ENCODE data around the gene NPDC1. TPM values are rescaled to one million over a fixed set of nuclear protein-coding genes. Genes with fewer than 3 reads are reported as not detected.

Gene NPDC1
- total RNA-seq, 1 donor from 2014 or later, result 260 TPM

DNA sequence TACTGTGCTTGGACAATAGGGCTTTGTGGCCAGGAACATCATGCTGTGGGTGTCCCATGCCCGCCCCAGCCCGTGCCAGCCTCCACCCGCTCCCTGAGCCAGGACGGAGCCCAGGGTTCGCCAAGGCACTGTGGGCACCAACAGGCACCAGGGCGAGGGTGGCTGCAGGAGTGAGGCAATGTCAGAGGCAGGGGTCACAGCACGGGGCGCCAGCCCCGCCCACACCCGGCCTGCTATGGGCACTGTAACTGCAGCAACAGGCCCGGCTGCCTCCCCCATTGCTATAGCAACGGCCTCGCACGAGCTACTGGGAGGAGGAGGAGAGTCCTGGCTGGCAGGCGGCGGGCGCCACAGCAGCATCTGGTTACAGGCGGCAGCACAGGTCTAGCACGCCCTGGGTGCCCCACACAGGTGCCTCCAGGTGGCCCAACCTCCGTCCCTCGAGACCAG is 20.4 kb downstream of the NPDC1 start:
- Mint-ChIP-seq H3K4me1 (ENCODE audit: low read depth, unreplicated experiment) (peaks cover 2% of the 10 kb centered on the region), H3K9me3 (ENCODE audit: unreplicated experiment) (peaks cover 4% of the 10 kb centered on the region), H3K27me3 (ENCODE audit: unreplicated experiment) (peaks cover 10% of the 10 kb centered on the region), H3K27ac (ENCODE audit: unreplicated experiment) (no peak overlapping the region), H3K4me3 (ENCODE audit: unreplicated experiment) (no peak overlapping the region), H3K36me3 (ENCODE audit: unreplicated experiment) (no peaks in the 10 kb centered on the region)
- DNase-seq, result no peak
- TF ChIP-seq, protein P1, sequence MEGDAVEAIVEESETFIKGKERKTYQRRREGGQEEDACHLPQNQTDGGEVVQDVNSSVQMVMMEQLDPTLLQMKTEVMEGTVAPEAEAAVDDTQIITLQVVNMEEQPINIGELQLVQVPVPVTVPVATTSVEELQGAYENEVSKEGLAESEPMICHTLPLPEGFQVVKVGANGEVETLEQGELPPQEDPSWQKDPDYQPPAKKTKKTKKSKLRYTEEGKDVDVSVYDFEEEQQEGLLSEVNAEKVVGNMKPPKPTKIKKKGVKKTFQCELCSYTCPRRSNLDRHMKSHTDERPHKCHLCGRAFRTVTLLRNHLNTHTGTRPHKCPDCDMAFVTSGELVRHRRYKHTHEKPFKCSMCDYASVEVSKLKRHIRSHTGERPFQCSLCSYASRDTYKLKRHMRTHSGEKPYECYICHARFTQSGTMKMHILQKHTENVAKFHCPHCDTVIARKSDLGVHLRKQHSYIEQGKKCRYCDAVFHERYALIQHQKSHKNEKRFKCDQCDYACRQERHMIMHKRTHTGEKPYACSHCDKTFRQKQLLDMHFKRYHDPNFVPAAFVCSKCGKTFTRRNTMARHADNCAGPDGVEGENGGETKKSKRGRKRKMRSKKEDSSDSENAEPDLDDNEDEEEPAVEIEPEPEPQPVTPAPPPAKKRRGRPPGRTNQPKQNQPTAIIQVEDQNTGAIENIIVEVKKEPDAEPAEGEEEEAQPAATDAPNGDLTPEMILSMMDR (IDR thresholded peaks at IDR 0.05; ENCODE audit: partially characterized antibody, unreplicated experiment), result no peak

DNA sequence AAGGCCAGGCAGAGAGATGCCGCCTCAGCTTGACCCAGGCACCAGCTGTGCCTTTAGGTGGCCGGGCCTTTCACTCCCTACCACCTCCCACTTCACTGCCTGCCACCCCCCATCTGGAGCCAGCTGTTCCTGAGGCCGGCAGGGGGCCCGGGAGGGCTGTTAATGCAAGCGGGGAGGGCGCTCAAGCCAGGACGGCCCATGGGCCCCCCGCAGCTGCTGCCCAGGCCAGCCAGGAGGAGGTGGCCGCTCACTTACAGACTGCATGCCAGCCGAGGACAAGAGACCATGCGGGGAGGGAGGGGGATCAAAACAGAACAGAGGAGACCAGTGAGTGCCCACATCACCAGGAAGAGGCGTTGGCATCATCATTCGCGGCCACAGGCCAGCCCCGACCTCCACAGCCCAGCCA is 22.4 kb downstream of the NPDC1 start:
- H3K9me3 Mint-ChIP-seq (ENCODE audit: unreplicated experiment), result peaks cover 4% of the 10 kb centered on the region
- peaks cover 4% of the 10 kb centered on the region for H3K27me3 Mint-ChIP-seq (ENCODE audit: unreplicated experiment)
- no peak for DNase-seq
- TF ChIP-seq, protein P1 (IDR thresholded peaks at IDR 0.05; ENCODE audit: partially characterized antibody, unreplicated experiment), result no peak
- H3K27ac Mint-ChIP-seq (ENCODE audit: unreplicated experiment), result no peak overlapping the region
- peaks cover 2% of the 10 kb centered on the region for H3K4me1 Mint-ChIP-seq (ENCODE audit: low read depth, unreplicated experiment)
- no peak overlapping the region for H3K4me3 Mint-ChIP-seq (ENCODE audit: unreplicated experiment)
- H3K36me3 Mint-ChIP-seq (ENCODE audit: unreplicated experiment), result no peaks in the 10 kb centered on the region

DNA sequence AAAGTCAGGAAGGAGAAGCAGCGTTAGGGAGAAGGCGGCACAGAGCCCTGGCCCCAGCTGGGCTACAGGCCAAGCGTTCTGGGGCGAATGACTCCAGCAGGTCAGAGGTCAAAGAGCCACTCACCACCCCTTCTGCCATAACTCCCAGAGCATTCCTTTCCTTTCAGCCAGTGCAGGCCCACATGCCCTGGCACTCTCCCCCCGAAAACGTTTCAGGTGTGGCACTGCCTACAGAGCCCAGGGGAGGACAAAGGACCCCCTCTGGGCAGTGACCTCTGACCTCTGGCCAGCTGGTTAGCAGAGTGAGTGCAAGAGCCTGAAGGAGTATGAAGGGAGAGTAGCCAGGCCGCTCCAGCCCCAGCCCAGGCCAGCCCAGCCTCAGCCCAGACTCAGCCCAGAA is 22.8 kb downstream of the NPDC1 start:
- DNase-seq, result no peak
- Mint-ChIP-seq H3K9me3 (ENCODE audit: unreplicated experiment) (peaks cover 4% of the 10 kb centered on the region), H3K27me3 (ENCODE audit: unreplicated experiment) (peaks cover 4% of the 10 kb centered on the region), H3K36me3 (ENCODE audit: unreplicated experiment) (no peaks in the 10 kb centered on the region), H3K27ac (ENCODE audit: unreplicated experiment) (no peak overlapping the region), H3K4me3 (ENCODE audit: unreplicated experiment) (peak overlapping the region; percentile 38), H3K4me1 (ENCODE audit: low read depth, unreplicated experiment) (peaks cover 2% of the 10 kb centered on the region)
- TF ChIP-seq, protein P1 (IDR thresholded peaks at IDR 0.05; ENCODE audit: partially characterized antibody, unreplicated experiment), result no peak

DNA sequence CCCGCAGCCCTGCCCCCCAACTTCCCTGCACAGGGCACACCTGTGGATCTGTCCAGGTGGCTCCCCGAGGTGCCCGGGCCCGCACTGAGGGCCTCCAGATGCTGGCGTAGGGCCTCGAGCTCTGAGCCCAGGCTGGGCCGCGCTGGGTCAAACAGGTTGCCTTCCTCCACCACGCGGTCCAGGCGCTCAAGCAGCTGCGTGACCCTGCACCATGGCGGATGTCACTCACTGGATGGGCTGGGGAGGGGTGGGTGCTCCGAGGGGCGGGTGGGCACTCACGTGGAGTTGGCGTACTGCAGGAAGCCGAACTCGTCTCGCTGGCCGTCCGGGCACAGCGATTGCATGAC is 23.3 kb downstream of the NPDC1 start:
- no peak overlapping the region for H3K4me3 Mint-ChIP-seq (ENCODE audit: unreplicated experiment)
- H3K27me3 Mint-ChIP-seq (ENCODE audit: unreplicated experiment), result peaks cover 4% of the 10 kb centered on the region
- TF ChIP-seq, protein P1 (IDR thresholded peaks at IDR 0.05; ENCODE audit: partially characterized antibody, unreplicated experiment), result no peak
- no peak overlapping the region for H3K27ac Mint-ChIP-seq (ENCODE audit: unreplicated experiment)
- no peak for DNase-seq
- peaks cover 4% of the 10 kb centered on the region for H3K9me3 Mint-ChIP-seq (ENCODE audit: unreplicated experiment)
- H3K36me3 Mint-ChIP-seq (ENCODE audit: unreplicated experiment), result no peaks in the 10 kb centered on the region
- H3K4me1 Mint-ChIP-seq (ENCODE audit: low read depth, unreplicated experiment), result peaks cover 2% of the 10 kb centered on the region

DNA sequence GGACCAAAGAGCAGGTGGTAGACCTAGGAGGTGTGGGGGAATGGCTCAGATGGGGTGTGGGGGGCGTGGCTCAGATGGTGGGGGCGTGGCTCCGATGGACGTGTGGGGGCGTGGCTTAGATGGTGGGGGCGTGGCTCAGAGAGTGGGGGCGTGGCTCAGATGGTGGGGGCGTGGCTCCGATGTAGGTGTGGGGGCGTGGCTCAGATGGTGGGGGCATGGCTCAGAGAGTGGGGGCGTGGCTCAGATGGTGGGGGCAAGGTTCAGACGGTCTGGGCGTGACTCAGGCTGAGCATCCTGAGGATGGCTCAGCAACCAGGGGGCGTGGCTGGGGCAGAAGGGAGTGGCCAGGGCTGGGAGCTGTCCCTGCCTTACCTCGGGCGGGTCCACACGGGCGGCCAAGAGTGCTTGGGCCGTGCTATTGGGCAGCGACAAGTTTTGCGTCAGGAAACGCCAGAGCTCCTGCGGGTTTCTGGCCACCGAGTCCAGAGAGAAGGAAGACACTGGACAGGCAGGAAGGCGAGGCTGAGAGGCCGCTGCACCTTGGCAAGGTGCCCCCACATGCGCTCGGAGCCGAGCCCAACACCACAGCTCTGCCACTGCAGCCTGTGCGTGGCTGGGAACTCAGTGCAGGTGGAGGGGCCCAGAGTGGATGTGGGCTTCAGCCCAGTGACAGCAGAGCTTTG is 23.9 kb downstream of the NPDC1 start:
- no peak overlapping the region for H3K27ac Mint-ChIP-seq (ENCODE audit: unreplicated experiment)
- H3K4me3 Mint-ChIP-seq (ENCODE audit: unreplicated experiment), result no peak overlapping the region
- DNase-seq, result no peak
- TF ChIP-seq, protein P1 (IDR thresholded peaks at IDR 0.05; ENCODE audit: partially characterized antibody, unreplicated experiment), result no peak
- H3K36me3 Mint-ChIP-seq (ENCODE audit: unreplicated experiment), result no peaks in the 10 kb centered on the region
- H3K27me3 Mint-ChIP-seq (ENCODE audit: unreplicated experiment), result peaks cover 2% of the 10 kb centered on the region
- H3K9me3 Mint-ChIP-seq (ENCODE audit: unreplicated experiment), result peaks cover 2% of the 10 kb centered on the region
- peaks cover 2% of the 10 kb centered on the region for H3K4me1 Mint-ChIP-seq (ENCODE audit: low read depth, unreplicated experiment)

All from glutamatergic neuron (in vitro differentiated cells).